Measurements from ENCODE around the gene CADPS2. TPM values are rescaled to one million over a fixed set of nuclear protein-coding genes. Genes with fewer than 3 reads are reported as not detected.

Gene CADPS2
- total and polyA plus RNA-seq, 8 donors: 7.7 to 27.3 (median 18.6) TPM

GRCh38 chr7:122727354-122727753 lies 158.9 kb downstream of the CADPS2 start:
- intact Hi-C loops (cut with DNase I): no loop called here
- Histone ChIP-seq H3K4me1 (peaks cover 8 to 17% (median 10%) of the 10 kb centered on the region in 3 donors), H3K4me3 (no peak overlapping the region), H3K9me3 (no peaks in the 10 kb centered on the region), H3K36me3 (no peaks in the 10 kb centered on the region), H3K27me3 (no peaks in the 10 kb centered on the region), H3K27ac (no peak overlapping the region)
- ATAC-seq (no peak), FAIRE-seq (no peak), DNase-seq (no peak)
- TF ChIP-seq CTCF (IDR thresholded peaks at IDR 0.05): no peak

- Histone ChIP-seq H3K36me3 (no peaks in the 10 kb centered on the region), H3K4me1 (peaks cover 8 to 17% (median 10%) of the 10 kb centered on the region in 3 donors), H3K9me3 (no peaks in the 10 kb centered on the region), H3K4me3 (no peak overlapping the region), H3K27ac (no peak overlapping the region), H3K27me3 (no peaks in the 10 kb centered on the region)
- intact Hi-C loops (cut with DNase I): no loop called here
- FAIRE-seq (no peak), DNase-seq (no peak), ATAC-seq (no peak)
- 39 to 55% methylated on average over 2 of the region's 2 CpGs for WGBS, 2 donors
- no peak for TF ChIP-seq CTCF (IDR thresholded peaks at IDR 0.05)
Observed at GRCh38 chr7:122726881-122727280, 159.4 kb downstream of the CADPS2 start.

- no peak overlapping the region for H3K4me3 ChIP-seq
- 48 to 60% methylated on average over 4 of the region's 4 CpGs for WGBS, 2 donors
- FAIRE-seq (no peak), DNase-seq (no peak), ATAC-seq (no peak)
- H3K4me1 ChIP-seq: peaks cover 8 to 17% (median 10%) of the 10 kb centered on the region in 3 donors
- intact Hi-C loops (cut with DNase I): no loop called here
- no peaks in the 10 kb centered on the region for H3K36me3 ChIP-seq
- H3K27me3 ChIP-seq: no peaks in the 10 kb centered on the region
- no peak overlapping the region for H3K27ac ChIP-seq
- H3K9me3 ChIP-seq: no peaks in the 10 kb centered on the region
- no peak for TF ChIP-seq CTCF (IDR thresholded peaks at IDR 0.05)
Observed at GRCh38 chr7:122724366-122724765, 161.9 kb downstream of the CADPS2 start.

GRCh38 chr7:122719010-122719578 lies 167.2 kb downstream of the CADPS2 start:
- FAIRE-seq: no peak
- WGBS, 2 donors: 86 to 93% methylated on average over 4 of the region's 4 CpGs
- no peak for DNase-seq

More at GRCh38 chr7:122719010-122719578, 167.2 kb downstream of the CADPS2 start:
- intact Hi-C loops (cut with DNase I): no loop called here
- Histone ChIP-seq H3K9me3 (no peaks in the 10 kb centered on the region), H3K36me3 (no peaks in the 10 kb centered on the region), H3K27ac (no peak overlapping the region), H3K4me3 (no peak overlapping the region), H3K27me3 (no peaks in the 10 kb centered on the region), H3K4me1 (peaks cover 0 to 4% (median 0%) of the 10 kb centered on the region in 3 donors)
- no peak for TF ChIP-seq CTCF (IDR thresholded peaks at IDR 0.05)
- ATAC-seq: no peak

All from pancreas (tissue), 10 donors.